Fibroblast of gingiva (primary cell): ENCODE data around the gene PSD2.

ENCODE experiments used
- DNase-seq: peaks from one replicate; pipeline ENCODE4 v3.0.0-alpha.2; 2011; ENCODE audit warnings: low read depth

PSD2 gene

DNA sequence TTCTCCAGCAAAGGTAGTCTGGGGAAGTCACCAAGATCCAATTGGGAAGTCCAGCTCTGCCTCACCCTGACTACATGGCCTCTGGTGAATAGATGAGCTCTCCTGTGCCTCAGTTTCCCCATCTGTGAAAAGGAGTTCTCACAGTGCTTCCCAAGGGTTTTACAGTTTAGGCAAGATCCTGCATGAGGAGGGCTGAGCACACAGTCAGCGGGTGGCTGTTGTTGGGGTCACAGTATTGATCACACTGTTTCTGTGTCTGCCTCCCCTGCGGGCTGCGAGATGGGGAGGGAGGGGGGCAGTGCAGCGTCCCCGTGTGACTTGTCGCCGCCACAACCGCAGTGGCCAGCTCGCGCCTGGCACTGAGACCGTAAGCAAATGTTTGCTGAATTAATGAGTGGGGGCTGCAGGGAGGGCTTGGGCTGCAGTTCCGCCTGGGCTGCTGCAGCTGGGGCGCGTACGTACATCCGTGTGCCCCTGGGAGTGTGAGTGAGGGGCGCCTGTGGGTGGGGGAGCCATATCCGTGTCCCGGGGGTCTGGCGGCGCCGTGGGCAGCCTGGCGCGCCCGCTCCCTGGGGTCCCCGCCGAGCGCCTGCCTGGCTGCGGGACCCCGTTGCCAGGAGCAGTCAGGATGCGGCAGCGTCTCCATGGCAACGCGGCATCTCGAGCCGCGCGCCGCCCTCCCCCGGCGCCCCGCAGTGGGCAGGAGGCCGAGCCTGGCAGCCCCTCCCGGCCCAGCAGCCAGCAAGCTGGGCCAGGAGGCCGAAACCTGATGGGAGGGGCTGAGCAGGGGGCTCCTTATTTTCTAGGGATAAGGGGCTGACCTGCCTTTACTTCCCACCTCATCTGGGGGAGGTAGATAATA lies 31.4 kb upstream of the PSD2 start:
- no peak for DNase-seq

DNA sequence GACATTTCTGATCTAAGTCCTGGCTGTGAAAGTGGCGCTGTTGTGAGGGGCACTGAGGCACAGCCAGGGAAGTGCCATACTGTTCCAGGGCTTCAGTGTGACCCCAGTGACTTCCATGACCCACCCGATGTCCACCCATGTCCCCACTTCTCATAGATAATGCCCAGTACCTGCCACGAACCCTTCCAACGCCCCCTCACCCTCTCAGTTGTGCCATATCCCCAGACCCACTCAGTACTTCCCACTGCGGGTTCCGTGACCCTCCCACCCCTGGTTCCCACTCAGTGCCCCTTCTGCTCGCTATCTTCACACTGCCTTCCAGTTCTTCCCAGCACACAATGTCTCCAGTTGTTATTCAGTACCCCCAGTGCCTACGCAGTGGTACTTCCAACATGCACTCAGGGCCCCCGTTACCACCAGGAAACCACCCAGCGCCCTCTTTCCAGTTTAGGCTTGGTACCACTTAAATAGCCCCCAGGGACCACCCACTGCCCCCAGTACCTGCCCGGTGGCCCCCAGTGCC lies 30.7 kb upstream of the PSD2 start:
- DNase-seq: no peak

DNA sequence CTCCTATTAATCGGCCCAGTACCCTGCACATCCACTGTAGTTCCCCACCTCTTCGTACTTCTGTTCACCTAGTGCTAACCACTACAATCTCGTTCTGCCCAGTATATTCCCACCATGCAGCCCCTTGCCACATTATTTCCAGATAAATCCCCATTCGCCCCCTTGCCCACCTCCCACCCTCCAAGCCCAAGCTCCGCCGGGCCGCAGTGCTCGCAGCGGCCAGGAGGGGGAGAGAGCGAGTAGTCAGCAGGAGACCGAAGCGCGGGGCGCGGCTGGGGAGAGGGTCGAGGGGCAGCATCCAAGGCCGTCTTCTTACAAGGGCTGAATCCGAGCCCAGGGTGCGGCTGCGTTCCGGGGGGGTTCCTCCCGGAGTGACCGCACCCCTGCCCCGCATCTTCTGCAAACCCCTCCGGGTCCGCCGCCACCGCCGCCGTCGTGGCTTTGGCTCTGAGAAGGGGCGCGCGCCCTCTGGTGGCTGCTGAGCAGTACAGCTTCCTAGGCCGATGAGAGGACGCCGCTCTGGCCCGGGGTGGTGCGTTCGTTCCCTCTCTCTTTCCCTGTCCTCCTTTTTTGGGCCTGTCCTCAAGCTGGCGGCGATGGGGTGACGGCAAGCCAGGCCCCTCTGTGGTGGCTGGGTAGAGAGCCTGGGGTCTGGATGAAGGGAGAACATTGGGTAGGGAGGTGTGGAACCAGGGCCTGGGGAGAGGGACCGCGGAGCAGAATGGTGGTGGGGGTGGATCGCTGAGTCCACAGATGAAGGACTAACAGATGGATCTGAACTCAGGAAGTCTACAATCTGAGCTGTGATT lies 30.0 kb upstream of the PSD2 start:
- DNase-seq: peak; percentile 58

DNA sequence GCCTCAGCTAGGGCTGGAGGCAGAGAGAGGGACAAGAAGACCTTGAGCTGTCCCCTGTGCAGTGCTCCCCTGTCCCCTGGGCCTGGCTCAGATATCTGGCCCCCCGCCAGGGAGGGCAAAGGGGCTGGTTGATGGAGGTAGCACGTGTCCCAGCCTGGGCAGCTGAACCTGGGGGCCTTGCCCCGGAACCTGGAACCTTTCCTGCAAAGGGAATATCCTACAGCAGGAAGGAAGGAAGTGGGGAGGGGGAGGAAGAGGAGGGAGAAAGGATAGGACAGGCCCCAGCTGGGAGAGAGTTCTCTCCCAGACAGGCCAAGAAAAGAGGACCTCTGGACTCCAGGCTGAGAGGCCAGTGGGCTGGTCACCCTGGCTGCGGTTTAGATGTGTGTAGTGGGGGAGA lies 27.6 kb upstream of the PSD2 start:
- DNase-seq: no peak

DNA sequence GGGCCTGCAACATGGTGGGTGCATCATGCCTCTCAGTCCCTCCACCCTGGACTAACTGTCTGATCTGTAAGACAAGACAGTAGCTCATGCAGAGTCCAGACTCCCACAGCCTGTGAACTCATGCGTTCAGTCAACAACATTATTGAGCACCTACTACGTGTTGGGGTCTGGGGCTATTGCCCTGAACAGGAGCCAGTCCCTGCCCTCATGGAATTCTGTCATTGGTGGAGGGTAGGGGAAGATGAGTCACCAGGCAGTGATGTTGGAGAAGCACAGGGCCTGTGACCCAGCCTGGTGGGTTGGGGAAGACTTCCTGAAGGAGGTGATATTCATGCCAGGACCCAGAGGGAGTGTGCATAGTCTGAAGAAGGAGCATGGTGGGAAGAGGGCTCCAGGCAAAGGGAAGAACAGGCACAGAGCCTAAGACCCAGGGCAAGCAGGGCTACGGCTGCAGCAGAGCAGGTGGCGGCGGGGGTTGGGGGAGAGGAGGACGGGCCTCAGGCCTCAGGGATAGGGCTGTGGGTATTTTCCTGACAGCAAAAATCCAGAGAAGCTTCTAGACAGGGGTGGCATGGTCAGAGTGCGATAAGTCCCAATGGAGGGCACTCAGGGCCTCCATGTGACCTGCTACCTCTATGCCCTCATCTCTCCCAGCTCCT lies 26.7 kb upstream of the PSD2 start:
- no peak for DNase-seq

DNA sequence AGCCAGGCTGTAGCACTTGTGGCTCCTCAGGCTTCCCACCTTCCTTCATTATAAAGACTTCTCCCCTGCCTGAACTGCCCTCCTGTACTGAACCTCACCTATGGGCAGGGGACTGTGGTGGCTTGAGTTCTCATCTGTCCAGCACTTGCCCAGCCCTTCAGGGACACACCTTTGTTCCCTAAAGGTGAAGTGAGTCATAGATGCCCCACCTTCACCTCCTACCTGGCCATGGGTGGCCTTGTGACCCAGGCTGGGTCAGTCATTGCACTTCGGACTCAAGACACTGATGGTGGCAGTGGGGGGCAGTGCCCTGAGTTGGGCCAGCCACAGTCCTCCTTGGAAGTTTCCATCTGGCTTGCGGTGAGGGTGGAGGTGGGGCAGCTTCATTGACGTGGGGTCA lies 26.1 kb upstream of the PSD2 start:
- no peak for DNase-seq

DNA sequence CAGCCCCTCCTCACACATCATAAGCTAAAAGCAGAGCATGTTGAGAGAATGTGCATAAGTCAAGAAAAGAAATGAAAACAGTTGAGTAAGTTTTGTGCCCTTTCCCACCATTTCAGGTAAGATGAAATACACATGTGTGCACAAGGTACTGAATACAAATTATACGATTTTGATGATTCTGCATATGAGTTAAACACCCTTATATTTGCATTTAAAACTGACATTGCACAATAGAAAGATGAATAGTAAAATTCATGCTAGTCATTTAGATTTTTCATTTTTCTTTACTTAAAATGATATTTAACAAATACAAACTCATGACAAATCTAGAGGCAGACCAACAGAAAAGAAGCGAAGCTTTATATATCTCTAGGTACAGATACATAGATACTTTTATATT lies 24.9 kb upstream of the PSD2 start:
- DNase-seq: no peak

DNA sequence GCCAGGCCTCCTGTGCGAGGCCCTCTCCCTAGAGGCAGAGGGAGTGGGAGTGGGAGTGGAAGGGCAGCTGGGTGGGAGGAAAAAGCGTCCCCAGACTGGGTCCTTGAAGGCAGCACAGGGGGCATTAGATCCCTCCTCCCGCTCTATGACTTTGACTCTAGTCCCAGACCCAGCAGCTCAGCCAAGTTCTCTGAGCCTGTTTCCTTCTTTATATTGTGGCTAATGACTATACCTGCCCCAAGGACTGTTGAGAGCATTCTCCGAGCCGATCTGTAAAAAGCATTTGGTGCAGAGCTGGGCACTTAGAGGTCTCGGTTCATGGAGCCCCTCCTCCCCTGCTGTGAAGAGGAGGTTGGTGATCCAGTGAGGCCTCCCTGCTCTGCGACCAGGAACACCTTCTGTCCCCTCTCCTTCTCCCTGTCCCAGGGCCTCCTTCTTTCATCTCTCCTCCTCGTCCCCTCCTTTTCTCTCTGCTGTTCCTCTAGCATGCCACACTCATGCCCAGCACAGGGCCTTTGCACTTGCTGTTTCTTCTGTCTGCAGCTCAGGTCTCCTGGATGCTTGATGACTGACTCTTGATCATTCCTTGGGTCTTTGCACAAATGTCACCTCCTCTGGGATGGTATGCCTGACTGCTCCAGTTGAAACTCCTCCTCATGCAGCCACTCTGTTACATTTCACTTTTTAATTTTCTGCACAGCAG lies 23.4 kb upstream of the PSD2 start:
- no peak for DNase-seq

DNA sequence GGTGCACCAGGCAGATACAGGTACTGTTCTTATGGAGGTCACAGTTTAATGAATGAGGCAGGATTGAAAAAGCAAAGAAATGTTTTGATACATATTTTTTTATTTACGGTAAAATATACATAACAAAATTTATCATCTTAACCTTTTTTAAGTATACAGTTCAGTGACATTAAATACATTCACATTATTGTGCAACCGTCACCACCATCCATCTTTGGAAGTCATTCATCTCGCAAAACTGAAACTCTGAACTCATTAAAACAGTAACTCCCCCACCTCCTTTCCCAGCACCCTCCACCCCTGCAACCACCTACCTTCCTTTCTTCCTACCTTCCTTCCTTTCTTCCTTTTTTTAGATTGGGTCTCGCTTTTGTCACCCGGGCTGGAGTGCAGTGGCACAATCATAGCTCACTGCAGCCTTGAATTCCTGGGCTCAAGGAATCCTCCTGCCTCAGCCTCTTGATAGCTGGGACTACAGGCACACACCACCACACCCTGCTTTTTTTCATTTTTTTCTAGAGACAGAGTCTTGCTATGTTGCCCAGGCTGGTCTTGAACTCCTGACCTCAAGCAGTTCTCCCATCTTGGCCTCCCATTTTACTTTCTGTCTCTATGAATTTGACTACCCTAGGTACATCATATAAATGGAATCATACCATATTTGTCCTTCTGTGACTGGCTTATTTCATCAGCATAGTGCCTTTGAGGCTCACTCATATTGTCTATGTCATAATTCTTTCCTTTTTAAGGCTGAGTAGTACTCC lies 22.5 kb upstream of the PSD2 start:
- no peak for DNase-seq

DNA sequence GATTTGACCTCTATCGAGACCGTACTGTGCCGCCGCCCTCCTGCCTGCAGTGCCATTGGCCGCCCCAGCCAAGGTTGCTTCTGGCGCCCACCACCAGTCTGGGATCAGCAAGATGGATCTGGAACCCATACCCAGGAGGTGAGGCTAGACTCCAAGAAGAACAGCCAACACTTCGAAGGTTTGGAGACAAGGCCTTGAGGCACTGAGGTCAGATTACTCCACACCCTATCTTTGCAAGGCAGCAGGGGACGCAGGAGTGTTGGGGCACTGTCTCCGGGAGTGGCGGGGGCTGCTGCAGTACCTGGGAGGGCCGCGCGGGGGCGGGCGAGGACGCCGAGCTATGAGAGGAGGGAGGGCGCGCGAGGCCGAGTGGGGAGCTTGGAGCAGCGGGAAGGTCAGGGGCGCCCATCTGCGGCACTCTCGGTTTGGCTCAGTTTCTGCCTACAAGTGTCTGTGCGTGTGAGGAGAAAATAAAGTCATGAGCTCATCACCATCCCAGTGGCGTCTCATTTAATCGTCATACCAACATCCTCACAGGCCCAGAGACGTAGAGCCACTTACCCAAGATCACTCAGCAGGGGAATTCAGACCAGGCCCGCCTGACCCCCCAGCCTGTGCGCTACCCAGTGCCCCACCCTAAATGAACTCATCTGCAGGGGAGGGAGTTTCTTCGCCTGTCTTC lies 20.5 kb upstream of the PSD2 start:
- peak; percentile 33 for DNase-seq

DNA sequence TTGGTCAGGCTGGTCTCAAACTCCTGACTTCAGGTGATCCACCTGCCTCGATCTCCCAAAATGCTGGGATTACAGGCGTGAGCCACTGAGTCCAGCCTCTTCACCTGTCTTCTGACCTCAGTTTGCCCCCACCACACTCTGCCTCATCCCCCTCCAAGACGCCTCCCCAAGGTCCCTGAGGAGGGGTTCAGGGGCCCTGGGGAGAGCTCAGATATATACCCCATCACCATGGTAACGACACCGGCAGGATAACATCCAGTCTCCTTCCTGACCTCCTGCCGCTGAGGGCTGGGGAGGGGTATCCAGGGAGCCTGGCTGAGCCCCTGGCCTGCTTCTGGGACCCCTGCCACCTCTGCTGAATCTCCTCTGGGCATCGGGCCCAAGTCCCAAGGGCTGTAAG lies 19.7 kb upstream of the PSD2 start:
- DNase-seq: no peak

DNA sequence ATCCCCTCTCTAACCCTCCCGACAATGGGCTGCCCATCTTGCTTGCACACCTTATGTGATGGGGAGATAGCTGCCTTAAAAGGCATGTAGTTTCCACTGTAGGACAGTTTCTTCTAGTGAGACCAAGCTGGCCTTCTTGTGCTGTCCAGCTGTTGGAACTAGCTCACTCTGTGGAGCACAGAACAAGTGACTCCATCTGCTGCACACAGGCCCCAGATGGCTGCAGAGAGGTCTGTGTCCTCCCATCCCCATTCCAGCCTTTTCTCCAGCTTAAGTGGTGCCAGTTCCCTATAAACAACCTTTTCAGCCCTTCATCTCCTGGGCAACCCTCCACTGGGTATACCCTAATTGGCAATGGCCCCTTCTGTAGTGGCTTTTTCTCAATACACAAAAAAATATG lies 18.7 kb upstream of the PSD2 start:
- no peak for DNase-seq

DNA sequence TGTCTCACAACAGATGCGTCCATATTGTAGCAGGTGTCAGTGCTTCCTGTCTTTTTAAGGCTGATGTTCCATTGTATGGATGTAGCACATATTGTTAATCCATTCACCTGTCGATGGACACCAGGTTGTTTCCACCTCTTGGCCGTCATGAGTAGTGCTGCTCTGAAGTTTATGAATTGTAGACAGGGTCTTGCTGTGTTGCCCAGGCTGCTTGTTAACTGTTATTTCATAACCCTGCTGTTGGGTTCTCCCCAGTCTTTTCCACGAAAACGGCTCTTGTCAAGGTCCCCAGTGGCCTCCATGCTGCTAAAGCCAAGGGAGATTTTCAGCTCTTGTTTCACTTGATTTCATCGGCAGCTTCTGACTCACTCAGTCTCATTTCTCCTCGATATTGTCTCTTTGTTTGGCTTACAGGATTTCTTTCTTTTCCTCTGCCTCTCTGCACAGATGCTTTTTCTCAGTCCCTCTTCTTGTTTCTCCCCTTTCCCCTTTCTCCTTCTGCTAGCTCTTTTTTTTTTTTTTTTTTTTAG lies 12.1 kb upstream of the PSD2 start:
- DNase-seq: peak; percentile 31

DNA sequence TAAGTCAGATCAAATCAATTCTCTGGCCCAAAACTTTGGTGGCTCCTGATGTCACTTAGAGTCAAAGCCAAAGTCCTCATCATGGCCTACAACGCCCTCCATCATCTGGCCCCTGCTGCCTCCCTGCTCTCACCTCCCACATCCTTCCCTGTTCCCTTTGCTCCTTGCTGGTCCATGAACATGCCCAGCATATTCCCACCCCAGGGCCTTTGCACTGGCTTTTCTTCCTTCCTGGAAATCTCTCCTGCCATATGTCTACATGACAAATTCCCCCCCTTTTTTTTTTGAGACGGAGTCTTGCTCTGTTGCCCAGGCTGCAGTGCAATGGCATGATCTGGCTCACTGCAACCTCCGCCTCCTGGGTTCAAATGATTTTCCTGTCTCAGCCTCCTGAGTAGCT lies 11.1 kb upstream of the PSD2 start:
- no peak for DNase-seq

DNA sequence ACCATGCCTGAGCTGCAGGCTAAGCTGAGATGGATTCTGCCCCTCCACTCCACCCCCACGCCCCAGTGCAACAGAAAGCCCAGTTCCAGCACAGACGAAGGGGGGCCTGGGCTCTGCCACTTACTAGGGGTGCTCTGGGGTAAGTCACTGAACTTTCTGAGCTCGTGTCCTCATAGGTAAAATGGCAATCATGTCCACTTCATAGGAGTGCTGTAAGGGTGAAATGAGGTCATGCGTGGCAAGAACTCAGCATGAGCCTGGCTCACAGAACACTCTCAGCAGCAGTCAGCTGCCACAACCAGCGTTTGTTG lies 8.4 kb upstream of the PSD2 start:
- DNase-seq: no peak

DNA sequence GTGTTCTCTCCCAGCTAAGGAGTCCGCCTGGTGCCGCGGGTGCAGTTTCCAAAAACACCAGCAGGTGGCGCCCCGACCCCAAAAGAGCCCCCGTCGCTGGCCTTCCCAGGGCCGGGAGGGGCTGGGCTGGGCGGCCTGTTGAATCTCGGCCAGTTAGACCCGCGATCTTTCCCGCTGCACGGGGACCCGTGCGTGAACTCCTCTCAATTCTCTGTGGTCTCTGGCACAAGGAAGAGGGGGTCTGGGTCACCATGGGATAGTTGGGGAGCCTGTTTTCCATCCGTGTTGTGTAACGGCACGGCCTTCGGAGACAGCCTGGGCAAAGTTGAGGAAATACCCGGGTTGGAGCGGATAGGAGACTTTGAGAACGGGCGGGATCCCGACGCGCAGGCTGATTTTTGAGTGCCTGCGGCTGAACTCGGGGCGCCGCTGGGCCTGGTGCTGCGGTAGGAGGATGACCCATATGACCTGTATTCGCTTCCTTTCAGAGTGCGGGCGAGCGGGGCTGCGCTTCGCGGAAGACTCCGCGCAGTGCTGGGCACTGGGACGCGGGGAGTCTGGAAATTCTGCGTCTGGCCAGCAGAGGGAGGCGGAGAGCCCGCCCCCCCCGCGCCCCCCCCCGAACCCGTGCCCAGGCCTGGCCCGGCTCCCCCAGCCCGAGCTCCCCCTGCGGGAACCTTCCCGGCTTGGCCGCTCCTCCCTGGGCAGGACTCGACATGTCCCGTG lies 7.9 kb upstream of the PSD2 start:
- DNase-seq: peak; percentile 58

DNA sequence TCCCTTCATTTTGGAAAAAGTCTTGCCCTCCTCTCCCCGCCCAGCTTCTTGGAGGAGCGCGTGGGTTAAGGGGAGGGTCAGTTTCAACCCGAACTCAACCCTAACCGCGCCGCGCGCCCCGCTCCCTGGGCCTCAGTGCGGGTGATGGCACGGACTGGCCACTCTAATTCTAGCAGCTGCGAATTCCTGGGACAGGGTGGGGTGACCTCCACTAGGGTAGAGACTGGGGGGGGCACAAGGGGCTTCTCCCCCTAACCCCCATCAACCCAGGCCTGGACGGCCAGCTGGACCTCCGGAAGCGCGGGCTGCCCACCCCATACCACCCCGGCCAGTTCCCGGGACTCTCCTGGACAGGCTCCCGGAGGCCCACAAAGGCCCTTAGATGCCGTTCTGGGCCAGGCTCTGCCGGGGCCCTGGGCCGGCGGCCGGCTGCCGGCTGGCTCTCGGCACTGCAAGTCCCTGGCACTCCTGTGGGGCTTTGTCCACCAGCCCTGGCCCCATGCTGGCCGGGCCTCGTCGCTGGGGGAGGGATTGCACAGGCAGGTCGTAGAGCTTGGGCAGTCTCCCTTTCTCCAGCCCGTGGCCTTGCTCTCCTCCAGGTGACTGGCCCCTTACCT lies 7.2 kb upstream of the PSD2 start:
- no peak for DNase-seq

DNA sequence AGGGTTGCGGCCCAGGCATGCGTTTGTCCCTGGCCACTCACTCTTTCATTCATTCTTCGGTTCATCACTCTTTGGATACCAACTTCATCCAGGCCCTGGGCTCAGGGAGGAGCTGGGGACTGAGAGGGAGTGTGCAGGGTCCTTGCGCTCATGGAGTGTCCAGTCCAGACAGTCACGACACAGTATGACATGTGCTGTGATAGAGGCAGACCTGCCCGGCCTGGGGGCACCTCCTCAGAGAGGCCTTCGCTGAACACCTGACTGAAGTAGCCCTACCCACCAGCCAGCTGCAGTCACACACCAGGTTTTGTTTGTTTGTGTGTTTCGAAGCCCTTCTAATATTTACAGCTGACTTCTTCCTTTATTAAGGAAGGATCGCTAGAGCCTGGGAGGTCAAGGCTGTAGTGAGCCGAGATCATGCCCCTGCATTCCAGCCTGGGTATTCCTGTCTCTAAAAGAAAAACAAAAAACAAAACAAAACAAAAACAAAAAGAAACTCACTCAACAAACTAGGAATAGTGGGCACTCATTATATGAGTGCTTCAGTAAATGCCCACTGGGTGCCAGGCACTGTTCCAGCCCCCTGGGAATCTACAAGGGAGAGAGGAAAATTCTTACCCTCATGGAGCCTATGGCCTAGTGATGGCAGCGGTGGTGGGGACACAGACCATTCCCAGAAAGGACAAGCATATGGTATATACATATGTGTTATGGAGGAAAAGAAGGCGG lies 6.3 kb upstream of the PSD2 start:
- DNase-seq: no peak

DNA sequence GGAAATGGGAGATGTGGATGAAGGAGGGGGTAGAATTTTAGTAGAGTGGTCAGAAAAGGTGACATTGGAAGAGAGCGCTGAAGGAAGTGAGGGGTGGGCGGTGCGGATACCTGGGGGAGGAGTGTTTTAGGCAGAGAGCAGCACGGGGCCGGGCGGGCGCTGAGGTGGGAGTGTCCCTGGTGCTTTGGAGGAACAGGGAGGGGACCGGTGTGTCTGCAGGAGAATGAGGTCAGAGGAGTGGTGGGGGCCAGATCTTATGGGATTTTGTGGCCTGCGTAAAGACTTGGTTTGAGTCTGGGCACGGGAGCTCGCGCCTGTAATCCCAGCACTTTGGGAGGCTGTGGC lies 5.8 kb upstream of the PSD2 start:
- DNase-seq: no peak
